Measurements from ENCODE around the gene CAPZB. TPM values are rescaled to one million over a fixed set of nuclear protein-coding genes. Genes with fewer than 3 reads are reported as not detected.

The CAPZB gene
- total RNA-seq, 4 donors from 2014 or later = 84.7 to 124 (median 103) TPM

- intact Hi-C loops (cut with DNase I; ENCODE audit: low total_unique reads) = no loop called here
- TF ChIP-seq POLR2A (IDR thresholded peaks at IDR 0.05) (no peak), CTCF (IDR thresholded peaks at IDR 0.05) (no peak)
- no peak for DNase-seq (ENCODE audit: low spot score in 2 of 2)
- no peak overlapping the region for H3K4me3 ChIP-seq (ENCODE audit: low read depth, poor library complexity, severe bottlenecking)
- WGBS, 2 donors = 33 to 34% methylated on average over 4 of the region's 4 CpGs
Measured at GRCh38 chr1:19429611-19430010, 55.7 kb downstream of the CAPZB start.

- DNase-seq (ENCODE audit: low spot score in 2 of 2) = no peak
- no peak for TF ChIP-seq CTCF (IDR thresholded peaks at IDR 0.05)
- TF ChIP-seq POLR2A (IDR thresholded peaks at IDR 0.05) = no peak
- intact Hi-C loops (cut with DNase I; ENCODE audit: low total_unique reads) = no loop called here
- 57 to 70% methylated on average over 14 of the region's 14 CpGs for WGBS, 2 donors
- no peak overlapping the region for H3K4me3 ChIP-seq (ENCODE audit: low read depth, poor library complexity, severe bottlenecking)
Measured at GRCh38 chr1:19427087-19427781, 58.1 kb downstream of the CAPZB start.

- no peak for TF ChIP-seq CTCF (IDR thresholded peaks at IDR 0.05)
- TF ChIP-seq POLR2A (IDR thresholded peaks at IDR 0.05) = no peak
- intact Hi-C loops (cut with DNase I; ENCODE audit: low total_unique reads) = no loop called here
- no peak overlapping the region for H3K4me3 ChIP-seq (ENCODE audit: low read depth, poor library complexity, severe bottlenecking)
- DNase-seq (ENCODE audit: low spot score in 2 of 2) = peak in 1 of 2 donors; percentile 89
- WGBS, 2 donors = 57 to 66% methylated on average over 13 of the region's 13 CpGs
Measured at GRCh38 chr1:19426294-19427086, 58.8 kb downstream of the CAPZB start.

GRCh38 chr1:19425646-19426239 lies 59.6 kb downstream of the CAPZB start:
- 63 to 69% methylated on average over 6 of the region's 6 CpGs for WGBS, 2 donors
- intact Hi-C loops (cut with DNase I; ENCODE audit: low total_unique reads) = no loop called here
- H3K4me3 ChIP-seq (ENCODE audit: low read depth, poor library complexity, severe bottlenecking) = no peak overlapping the region
- TF ChIP-seq POLR2A (IDR thresholded peaks at IDR 0.05) (no peak), CTCF (IDR thresholded peaks at IDR 0.05) (no peak)
- no peak for DNase-seq (ENCODE audit: low spot score in 2 of 2)

- WGBS, 2 donors = 27 to 33% methylated on average over 7 of the region's 7 CpGs
- intact Hi-C loops (cut with DNase I; ENCODE audit: low total_unique reads) = no loop called here
- H3K4me3 ChIP-seq (ENCODE audit: low read depth, poor library complexity, severe bottlenecking) = no peak overlapping the region
- TF ChIP-seq CTCF (IDR thresholded peaks at IDR 0.05) (no peak), POLR2A (IDR thresholded peaks at IDR 0.05) (no peak)
- DNase-seq (ENCODE audit: low spot score in 2 of 2) = no peak
Measured at GRCh38 chr1:19424651-19425570, 60.4 kb downstream of the CAPZB start.

Measured in lower leg skin (tissue), 4 donors.